IPS-18a (cell line): Measurements from ENCODE around the gene DIAPH2.

Source experiments
- H3K27ac ChIP-seq: one replicate; pipeline ENCODE4 v1.5.1; 2013; ENCODE audit warnings: low read length
- H3K27me3 ChIP-seq: one replicate; pipeline ENCODE4 v1.6.1; 2013; ENCODE audit warnings: mild to moderate bottlenecking, low read length; ENCODE audit not compliant: control insufficient read depth, insufficient read depth
- H3K36me3 ChIP-seq: one replicate; pipeline ENCODE4 v1.6.1; 2013; ENCODE audit warnings: low read depth, low read length; ENCODE audit not compliant: control insufficient read depth
- H3K4me1 ChIP-seq: one replicate; pipeline ENCODE4 v1.6.1; 2013; ENCODE audit warnings: low read depth, low read length; ENCODE audit not compliant: control insufficient read depth
- H3K4me3 ChIP-seq: one replicate; pipeline ENCODE4 v1.5.1; 2013; ENCODE audit warnings: low read length
- H3K9ac ChIP-seq: one replicate; pipeline ENCODE4 v1.6.1; 2013; ENCODE audit warnings: mild to moderate bottlenecking, low read length, moderate library complexity
- H3K9me3 ChIP-seq: one replicate; pipeline ENCODE4 v1.6.1; 2013; ENCODE audit warnings: low read depth, low read length; ENCODE audit not compliant: control insufficient read depth

The DIAPH2 gene

GRCh38 chrX:97123001-97123400 is 438.4 kb downstream of the DIAPH2 start:
- no peaks in the 10 kb centered on the region for H3K9me3 ChIP-seq
- H3K9ac ChIP-seq = no peak overlapping the region
- H3K36me3 ChIP-seq = no peaks in the 10 kb centered on the region
- no peak overlapping the region for H3K27ac ChIP-seq
- H3K27me3 ChIP-seq = no peaks in the 10 kb centered on the region
- H3K4me3 ChIP-seq = no peak overlapping the region
- H3K4me1 ChIP-seq = no peaks in the 10 kb centered on the region

DNA sequence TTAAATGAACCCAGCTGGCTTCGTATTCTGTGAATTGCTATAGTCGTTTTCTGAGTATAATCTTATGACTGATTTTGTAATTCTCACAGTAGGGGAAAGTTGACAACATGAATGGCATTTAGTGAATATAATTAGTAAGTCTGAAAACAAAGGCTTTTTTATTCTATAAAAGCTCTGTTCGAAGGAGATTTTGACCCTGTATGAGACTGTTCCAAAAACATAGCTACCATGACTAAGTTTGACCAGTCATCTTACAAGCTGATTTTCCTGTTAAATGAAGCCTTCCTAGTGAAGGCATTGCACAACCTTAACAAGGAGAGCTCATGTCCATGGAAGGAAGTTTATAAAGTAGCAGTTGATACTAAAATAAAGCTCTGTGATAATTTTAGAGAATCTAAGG is 441.4 kb downstream of the DIAPH2 start:
- Histone ChIP-seq H3K9me3 (no peaks in the 10 kb centered on the region), H3K4me3 (no peak overlapping the region), H3K9ac (no peak overlapping the region), H3K27me3 (no peaks in the 10 kb centered on the region), H3K36me3 (no peaks in the 10 kb centered on the region), H3K4me1 (no peaks in the 10 kb centered on the region), H3K27ac (no peak overlapping the region)

DNA sequence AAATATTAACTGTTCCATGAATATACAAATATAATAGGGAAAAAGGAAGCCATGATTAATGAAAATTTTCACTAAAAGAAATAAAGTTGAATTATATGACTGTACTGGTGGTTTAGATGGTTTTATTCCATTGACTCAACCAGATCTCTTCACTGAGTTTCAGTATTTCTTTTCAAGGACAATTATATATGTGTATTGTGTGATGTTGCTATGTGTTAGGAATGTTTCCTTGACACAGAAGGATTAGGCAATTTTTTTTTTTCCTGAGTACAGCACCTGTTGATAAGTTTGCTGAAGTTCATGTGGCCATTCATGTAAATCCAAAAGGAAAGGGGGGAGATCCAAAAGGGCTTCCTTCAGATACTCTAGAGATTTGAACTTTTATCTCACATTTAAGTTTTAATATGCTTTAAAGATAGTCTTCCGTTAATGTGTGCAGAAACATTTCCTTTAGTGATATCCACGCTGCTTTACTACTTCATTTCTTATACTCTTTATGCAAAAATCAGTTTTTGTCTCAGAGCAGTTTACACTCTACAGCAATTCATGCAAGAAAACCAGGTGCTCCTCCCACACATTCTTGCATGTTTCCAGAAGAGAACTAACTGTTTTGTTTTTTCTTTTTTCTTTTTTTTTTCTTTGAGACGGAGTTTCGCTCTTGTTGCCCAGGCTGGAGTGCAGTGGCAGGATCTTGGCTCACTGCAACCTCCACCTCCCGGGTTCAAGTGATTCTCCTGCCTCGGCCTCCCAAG is 448.2 kb downstream of the DIAPH2 start:
- Histone ChIP-seq H3K4me3 (no peak overlapping the region), H3K27me3 (no peaks in the 10 kb centered on the region), H3K27ac (no peak overlapping the region), H3K9ac (no peak overlapping the region), H3K4me1 (peaks cover 7% of the 10 kb centered on the region), H3K36me3 (no peaks in the 10 kb centered on the region), H3K9me3 (no peaks in the 10 kb centered on the region)

DNA sequence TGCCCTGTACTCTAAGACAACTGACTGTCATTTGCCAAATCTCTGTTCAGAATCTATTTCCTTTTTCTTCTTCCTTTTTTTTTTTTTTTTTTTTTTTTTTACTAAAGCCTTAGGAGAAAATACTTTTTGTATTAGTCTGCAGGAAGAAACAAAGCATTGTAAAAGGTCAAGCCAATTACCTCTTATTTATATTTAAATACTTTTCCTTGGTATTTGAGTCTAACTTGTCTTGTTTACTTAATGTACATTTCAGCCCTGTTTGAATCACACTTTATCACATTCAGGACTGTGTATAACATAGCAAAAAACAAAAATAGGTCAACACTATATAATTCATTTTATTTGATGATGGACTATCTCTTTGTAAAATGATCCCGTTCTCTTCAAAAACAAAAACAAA is 461.3 kb downstream of the DIAPH2 start:
- peaks cover 4% of the 10 kb centered on the region for H3K4me1 ChIP-seq
- no peaks in the 10 kb centered on the region for H3K9me3 ChIP-seq
- H3K4me3 ChIP-seq = no peak overlapping the region
- H3K9ac ChIP-seq = no peak overlapping the region
- H3K27ac ChIP-seq = no peak overlapping the region
- H3K27me3 ChIP-seq = no peaks in the 10 kb centered on the region
- no peaks in the 10 kb centered on the region for H3K36me3 ChIP-seq

DNA sequence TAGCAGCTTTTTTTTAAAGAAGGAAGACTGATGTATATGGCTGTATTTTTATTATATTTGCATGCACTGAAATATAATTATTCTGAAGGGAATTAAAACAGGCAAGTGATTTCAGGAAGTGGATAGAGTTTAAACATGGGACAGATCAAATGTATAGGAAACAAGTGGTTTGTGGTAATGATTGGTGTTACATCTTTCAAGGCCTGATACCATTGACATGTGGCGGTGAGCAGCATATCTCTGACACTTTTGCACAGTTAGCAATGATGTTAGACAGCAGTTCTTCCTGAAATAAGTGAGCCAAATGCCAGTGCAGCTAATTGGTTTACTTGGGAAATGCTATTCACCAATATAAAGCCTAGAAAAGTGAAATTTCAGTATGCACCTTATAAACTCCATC is 471.2 kb downstream of the DIAPH2 start:
- Histone ChIP-seq H3K4me1 (peaks cover 23% of the 10 kb centered on the region), H3K9me3 (no peaks in the 10 kb centered on the region), H3K27ac (no peak overlapping the region), H3K4me3 (no peak overlapping the region), H3K36me3 (no peaks in the 10 kb centered on the region), H3K9ac (no peak overlapping the region), H3K27me3 (no peaks in the 10 kb centered on the region)

GRCh38 chrX:97158269-97158668 is 473.6 kb downstream of the DIAPH2 start:
- Histone ChIP-seq H3K4me1 (peaks cover 23% of the 10 kb centered on the region), H3K27ac (peak overlapping the region; percentile 9), H3K9ac (no peak overlapping the region), H3K9me3 (no peaks in the 10 kb centered on the region), H3K4me3 (no peak overlapping the region), H3K36me3 (no peaks in the 10 kb centered on the region), H3K27me3 (no peaks in the 10 kb centered on the region)

DNA sequence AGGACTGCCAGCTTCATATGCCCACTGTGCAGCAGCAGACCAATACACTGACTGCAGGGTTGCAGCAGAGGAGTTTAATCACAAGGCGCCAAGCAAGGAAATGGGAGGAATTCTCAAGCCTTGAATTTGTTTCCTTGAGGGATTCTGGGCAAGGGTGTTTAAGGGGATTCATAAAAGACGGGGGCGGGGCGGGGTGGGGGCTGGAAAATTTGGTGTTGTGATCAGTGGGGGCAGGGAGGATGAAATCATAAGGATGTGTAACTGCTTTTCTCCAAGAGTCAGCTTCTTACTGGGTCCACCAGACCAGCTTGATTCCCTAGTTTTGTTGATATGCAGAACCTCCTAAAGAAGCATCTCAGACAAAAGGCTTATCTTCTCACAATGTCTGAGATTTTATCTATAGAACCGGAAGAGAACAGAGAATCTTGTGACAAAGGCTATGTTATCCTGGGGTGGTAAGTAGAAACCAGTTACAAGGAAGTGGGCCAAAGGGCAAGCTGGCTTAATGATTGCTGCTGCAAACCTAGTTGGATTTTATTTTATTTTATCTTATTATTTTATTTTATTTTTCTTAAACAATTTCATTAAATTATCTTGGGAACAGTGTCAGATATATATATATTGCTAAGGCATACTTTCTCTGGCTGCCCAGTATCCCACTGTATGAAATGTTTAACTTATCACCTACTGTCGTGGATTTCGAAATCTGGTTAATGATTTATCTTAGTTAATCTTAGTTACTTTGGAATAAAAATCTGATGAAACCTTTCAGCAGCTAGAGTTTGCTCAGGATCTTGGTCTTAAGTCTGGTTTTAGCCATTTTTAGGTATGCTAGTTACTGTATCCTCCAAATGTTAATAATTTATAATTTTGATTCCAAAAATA is 475.5 kb downstream of the DIAPH2 start:
- H3K36me3 ChIP-seq = no peaks in the 10 kb centered on the region
- H3K27ac ChIP-seq = no peak overlapping the region
- H3K27me3 ChIP-seq = no peaks in the 10 kb centered on the region
- no peak overlapping the region for H3K9ac ChIP-seq
- H3K9me3 ChIP-seq = no peaks in the 10 kb centered on the region
- H3K4me3 ChIP-seq = no peak overlapping the region
- H3K4me1 ChIP-seq = peaks cover 23% of the 10 kb centered on the region

DNA sequence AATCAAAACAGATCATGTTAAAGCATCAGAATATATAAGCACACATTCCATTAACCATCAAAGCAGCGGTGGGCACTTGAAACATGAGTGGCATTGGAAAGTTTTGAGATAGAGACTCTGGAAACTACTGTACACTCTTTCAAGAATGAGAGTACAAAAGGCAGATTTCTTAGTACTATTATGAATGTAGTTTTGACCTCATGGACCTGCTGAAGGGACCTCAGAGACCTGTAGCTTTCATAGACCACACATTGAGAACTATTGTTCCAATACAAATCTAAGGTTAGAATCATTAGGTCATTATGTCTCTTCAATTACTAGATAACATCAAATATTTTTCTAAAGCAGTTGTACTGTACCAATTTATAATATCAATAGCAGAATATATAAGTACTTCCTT is 482.7 kb downstream of the DIAPH2 start:
- Histone ChIP-seq H3K27me3 (no peaks in the 10 kb centered on the region), H3K9me3 (no peaks in the 10 kb centered on the region), H3K4me3 (no peak overlapping the region), H3K36me3 (no peaks in the 10 kb centered on the region), H3K4me1 (peaks cover 14% of the 10 kb centered on the region), H3K9ac (no peak overlapping the region), H3K27ac (no peak overlapping the region)

GRCh38 chrX:97168646-97169045 is 484.0 kb downstream of the DIAPH2 start:
- Histone ChIP-seq H3K27ac (no peak overlapping the region), H3K9ac (no peak overlapping the region), H3K36me3 (no peaks in the 10 kb centered on the region), H3K4me3 (no peak overlapping the region), H3K9me3 (no peaks in the 10 kb centered on the region), H3K4me1 (peaks cover 14% of the 10 kb centered on the region), H3K27me3 (no peaks in the 10 kb centered on the region)

DNA sequence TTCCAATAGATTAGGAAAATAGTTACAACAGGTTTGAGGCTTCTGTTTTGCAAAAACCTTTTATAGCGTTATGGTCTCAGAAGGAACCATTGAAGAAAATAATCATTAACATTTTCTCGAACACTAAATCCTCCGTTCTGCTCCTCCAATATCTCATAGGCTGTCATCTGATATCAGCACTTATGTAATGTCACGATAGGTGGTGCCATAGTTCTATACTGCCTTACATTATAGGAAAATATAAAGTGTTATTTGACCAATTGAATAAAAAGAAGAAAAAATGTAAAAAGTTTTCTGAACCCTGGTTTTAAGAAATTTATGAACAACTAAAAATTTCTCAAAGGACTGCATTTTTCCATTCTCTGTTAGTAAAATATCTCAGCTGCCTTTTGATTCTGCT is 490.5 kb downstream of the DIAPH2 start:
- H3K9ac ChIP-seq = no peak overlapping the region

DNA sequence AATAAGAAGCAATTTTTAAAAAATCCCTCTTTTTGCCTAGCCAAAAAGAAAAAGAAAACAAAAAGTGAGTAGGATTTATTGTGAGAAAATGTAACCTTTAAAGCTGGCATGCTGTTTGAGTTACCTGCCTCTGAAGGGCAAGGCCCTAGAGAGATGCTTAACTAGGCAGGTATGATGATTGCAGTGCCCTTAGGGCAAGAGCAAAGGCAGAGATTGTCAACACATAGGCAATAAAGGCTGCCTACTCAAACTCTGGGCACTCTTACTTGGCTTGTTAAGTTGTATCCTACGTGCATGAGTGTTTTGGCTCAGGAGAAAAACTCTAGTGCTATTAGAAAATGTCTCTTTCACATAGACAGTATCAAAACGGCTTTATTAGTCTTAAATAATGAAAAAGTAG is 505.0 kb downstream of the DIAPH2 start:
- H3K4me1 ChIP-seq = no peaks in the 10 kb centered on the region
- H3K4me3 ChIP-seq = no peak overlapping the region
- no peak overlapping the region for H3K9ac ChIP-seq
- H3K36me3 ChIP-seq = no peaks in the 10 kb centered on the region
- H3K9me3 ChIP-seq = no peaks in the 10 kb centered on the region
- no peaks in the 10 kb centered on the region for H3K27me3 ChIP-seq
- no peak overlapping the region for H3K27ac ChIP-seq

More for the DNA sequence above, 490.5 kb downstream of the DIAPH2 start:
- Histone ChIP-seq H3K27ac (no peak overlapping the region), H3K27me3 (no peaks in the 10 kb centered on the region), H3K9me3 (no peaks in the 10 kb centered on the region), H3K36me3 (no peaks in the 10 kb centered on the region), H3K4me3 (no peak overlapping the region), H3K4me1 (no peaks in the 10 kb centered on the region)
